ENCODE measurements around the gene GALNT2. TPM values are rescaled to one million over a fixed set of nuclear protein-coding genes. Genes with fewer than 3 reads are reported as not detected.
A peak's percentile ranks its signal among the peaks of the same experiment; 100 is the strongest.

GALNT2 gene
- total and polyA plus RNA-seq, 9 of the 15 experiments (the other 6 are each of a cell fraction or from before 2014, with no cell fraction given): 1.6 to 106 (median 51.9) TPM

GRCh38 chr1:230206207-230206606, 139.2 kb downstream of the GALNT2 start:
- DNase-seq (ENCODE audit: extremely low read depth in 1 of 4, low spot score in 3 of 4) (no peak), ATAC-seq (no peak), FAIRE-seq (no peak)
- no peaks in the 10 kb centered on the region for H3K9me3 ChIP-seq (replicated peaks; ENCODE audit: control insufficient read depth, insufficient read depth, low read depth, low read length)
- H3K4me2 ChIP-seq (ENCODE audit: insufficient read depth, low read length): peak overlapping the region; percentile 22; the same call in 1 of the 2 replicates
- peak overlapping the region; percentile 45; the same call in 2 of the 3 replicates for H3K27ac ChIP-seq (ENCODE audit: extremely low read depth, low read depth, low read length)
- WGBS (ENCODE audit: insufficient coverage, low coverage, missing lambda C conversion rate): 12% methylated on average over 2 of the region's 2 CpGs
- peaks cover 62% of the 10 kb centered on the region for H3K36me3 ChIP-seq (ENCODE audit: control insufficient read depth, insufficient read depth, low read length)
- CTCF ChIA-PET (ENCODE audit: low intra/inter-chr PET ratio): no interaction called here
- H3K79me2 ChIP-seq (ENCODE audit: control insufficient read depth, insufficient read depth, low read length): peaks cover 35% of the 10 kb centered on the region
- peaks cover 11% of the 10 kb centered on the region; the same call in 1 of the 2 replicates for H4K20me1 ChIP-seq (replicated peaks; ENCODE audit: control insufficient read depth, insufficient read depth, low read length)
- no TSS peak for BruUV-seq (replicated peaks)
- no peak overlapping the region for H2AFZ ChIP-seq (ENCODE audit: low read depth, low read length)
- no peak overlapping the region for H3K9ac ChIP-seq (ENCODE audit: insufficient read depth in 1 of 2, low read depth in 2 of 2, low read length in 2 of 2)
- H3K4me3 ChIP-seq: no peak overlapping the region
- H3K27me3 ChIP-seq (ENCODE audit: control insufficient read depth in 2 of 2, insufficient read depth in 2 of 2, low read length in 2 of 2): no peaks in the 10 kb centered on the region
- intact Hi-C loops (cut with micrococcal nuclease): no loop called here
- POLR2A ChIA-PET: interaction anchor here (0.6 to 3.7 kb wide), 12 partner anchors 9 to 928 kb away, joined by 3 to 17 read pairs (median 5); no protein-coding TSS in a partner anchor
- peaks cover 12% of the 10 kb centered on the region for H3K9me1 ChIP-seq (ENCODE audit: control insufficient read depth, insufficient read depth, low read length)
- H3K4me1 ChIP-seq (replicated peaks in 1 of 2; ENCODE audit: control insufficient read depth in 2 of 2, insufficient read depth in 2 of 2, low read length in 2 of 2): peaks cover 19 to 44% of the 10 kb centered on the region in 2 experiments
- in situ Hi-C loops (cut with MboI): no loop called here
- no peak for TF ChIP-seq ZZZ3 (IDR thresholded peaks at IDR 0.05)
- no peak for TF ChIP-seq ARHGAP35 (IDR thresholded peaks at IDR 0.05; ENCODE audit: partially characterized antibody)
- TF ChIP-seq ELF4 (CRISPR knock-in tag; IDR thresholded peaks at IDR 0.05): no peak
- no peak for TF ChIP-seq ARID3B (CRISPR knock-in tag; IDR thresholded peaks at IDR 0.05; ENCODE audit: borderline replicate concordance)
- TF ChIP-seq LCOR (CRISPR knock-in tag; IDR thresholded peaks at IDR 0.05): 0 out of 2 replicates have a peak, but pooled peaks have one; percentile 19
- TF ChIP-seq SP2 (IDR thresholded peaks at IDR 0.05; ENCODE audit: extremely low read depth, low read depth, low read length, poor library complexity, severe bottlenecking): no peak
- no peak for TF ChIP-seq ID3 (CRISPR knock-in tag; IDR thresholded peaks at IDR 0.05)
- TF ChIP-seq ID3 (tag; IDR thresholded peaks at IDR 0.05): no peak
- TF ChIP-seq L3MBTL2 (IDR thresholded peaks at IDR 0.05): 0 out of 2 replicates have a peak, but pooled peaks have one; percentile 0
- no peak for TF ChIP-seq KDM1A (IDR thresholded peaks at IDR 0.05)
- TF ChIP-seq PCBP2 (IDR thresholded peaks at IDR 0.05; ENCODE audit: low read depth, low read length, poor library complexity, severe bottlenecking): no peak
- TF ChIP-seq ZNF140 (CRISPR knock-in tag; IDR thresholded peaks at IDR 0.05): no peak
- TF ChIP-seq SLC30A9 (CRISPR knock-in tag; IDR thresholded peaks at IDR 0.05): no peak
- TF ChIP-seq MNT (conservative IDR thresholded peaks at IDR 0.05): peak in 1 of 2 experiments; percentile 10; a peak in 1 of 4 replicates
- no peak for TF ChIP-seq SPI1 (IDR thresholded peaks at IDR 0.05; ENCODE audit: borderline replicate concordance, low read depth, low read length)
- TF ChIP-seq ZKSCAN8 (CRISPR knock-in tag; IDR thresholded peaks at IDR 0.05): 0 out of 2 replicates have a peak, but pooled peaks have one; percentile 20
- TF ChIP-seq KAT7 (CRISPR knock-in tag; IDR thresholded peaks at IDR 0.05; ENCODE audit: borderline replicate concordance): no peak
- TF ChIP-seq ZNF395 (CRISPR knock-in tag; IDR thresholded peaks at IDR 0.05): no peak

Measured in K562 (cell line).